Lower leg skin (tissue), 4 donors: Measurements from ENCODE around the gene RACK1. TPM values are rescaled to one million over a fixed set of nuclear protein-coding genes. Genes with fewer than 3 reads are reported as not detected.

Source experiments
- DNase-seq, 2 donors: peaks; one replicate each; pipeline ENCODE4 v3.0.0-alpha.2; 2019; ENCODE audit warnings: low spot score in 2 of 2
- H3K4me3 ChIP-seq: fragments of 200-600 bp; sonication (generic); 2 replicates; pipeline ENCODE4 v1.5.1; 2017; ENCODE audit warnings: mild to moderate bottlenecking, low read depth; ENCODE audit not compliant: poor library complexity, severe bottlenecking
- CTCF ChIP-seq, 3 donors: fragments of 450-650 bp; IDR thresholded peaks; one replicate each; pipeline ENCODE4 v1.5.1; 2016; ENCODE audit warnings: antibody characterized with exemption in 3 of 3, mild to moderate bottlenecking in 3 of 3, moderate library complexity in 2 of 3
- POLR2A ChIP-seq, 2 donors: fragments of 450-650 bp; IDR thresholded peaks; one replicate each; pipeline ENCODE4 v1.6.1; 2016 to 2017; ENCODE audit warnings: antibody characterized with exemption in 2 of 2, mild to moderate bottlenecking in 1 of 2, moderate library complexity in 1 of 2
- WGBS, 2 donors: methylation state at CpG; one replicate each; pipeline ENCODE4 v1.1.5; 2018; 5-methylcytosine and 5-hydroxymethylcytosine counted together
- intact Hi-C: fragments of 100-400 bp; cut with DNase I; formaldehyde crosslinking; loops from one replicate; pipeline ENCODE4 v1.15.0; 2023; ENCODE audit warnings: low total_unique reads
- total RNA-seq, 4 donors: library from RNA; depleted of rRNA; stranded (reverse); fragments of >200 nt; gene quantifications; one replicate each; pipeline ENCODE4 v1.1.0, GENCODE V29; 2016

The RACK1 gene
- total RNA-seq, 4 donors from 2014 or later, result 3,064 to 4,085 (median 3,503) TPM

GRCh38 chr5:181259974-181260719 is 16.4 kb upstream of the RACK1 start:
- H3K4me3 ChIP-seq, result peak overlapping the region; percentile 98
- intact Hi-C loops, result no loop called here
- 1% methylated on average over 26 of the region's 26 CpGs for WGBS, 2 donors
- DNase-seq, result peak; percentile 24 to 83
- TF ChIP-seq CTCF (IDR thresholded peaks at IDR 0.05) (no peak), POLR2A (IDR thresholded peaks at IDR 0.05) (no peak)

GRCh38 chr5:181259283-181259682 is 15.6 kb upstream of the RACK1 start:
- no peak for TF ChIP-seq CTCF (IDR thresholded peaks at IDR 0.05)
- no peak for TF ChIP-seq POLR2A (IDR thresholded peaks at IDR 0.05)
- intact Hi-C loops, result no loop called here
- peak in 1 of 2 donors; percentile 56 for DNase-seq
- 39 to 40% methylated on average over 2 of the region's 2 CpGs for WGBS, 2 donors
- H3K4me3 ChIP-seq, result no peak overlapping the region

- TF ChIP-seq CTCF (IDR thresholded peaks at IDR 0.05) (no peak), POLR2A (IDR thresholded peaks at IDR 0.05) (no peak)
- H3K4me3 ChIP-seq, result no peak overlapping the region
- no peak for DNase-seq
Observed at GRCh38 chr5:181258576-181258975, 14.9 kb upstream of the RACK1 start.

GRCh38 chr5:181255836-181256578 is 12.3 kb upstream of the RACK1 start:
- peak in 1 of 2 donors; percentile 15 for DNase-seq
- no peak overlapping the region for H3K4me3 ChIP-seq
- intact Hi-C loops, result no loop called here
- WGBS, 2 donors, result 75 to 78% methylated on average over 7 of the region's 7 CpGs
- no peak for TF ChIP-seq CTCF (IDR thresholded peaks at IDR 0.05)
- no peak for TF ChIP-seq POLR2A (IDR thresholded peaks at IDR 0.05)

More at GRCh38 chr5:181258576-181258975, 14.9 kb upstream of the RACK1 start:
- 66 to 72% methylated on average over 3 of the region's 3 CpGs for WGBS, 2 donors
- intact Hi-C loops, result no loop called here

GRCh38 chr5:181255276-181255675 is 11.6 kb upstream of the RACK1 start:
- no peak for DNase-seq
- TF ChIP-seq CTCF (IDR thresholded peaks at IDR 0.05) (no peak), POLR2A (IDR thresholded peaks at IDR 0.05) (no peak)
- 35% methylated on average over 1 of the region's 1 CpG for WGBS, 2 donors
- H3K4me3 ChIP-seq, result no peak overlapping the region
- intact Hi-C loops, result no loop called here
